AG20443 (cell line): ENCODE measurements around the gene PILRA.
"Not testable (repeated sequence)": the region's sequence is repeated elsewhere in the genome, so short reads cannot be mapped to it uniquely, and the experiment has no call there.

Experiments
- DNase-seq: peaks from one replicate; pipeline ENCODE4 v3.0.0; 2012; ENCODE audit warnings: low spot score, mixed read lengths

Gene PILRA

GRCh38 chr7:100435401-100436304, 62.4 kb downstream of the PILRA start:
- DNase-seq: peak; percentile 44

- DNase-seq: no peak
These were observed 64.1 kb downstream of the PILRA start for GRCh38 chr7:100437150-100438100.

- no peak for DNase-seq
These were observed 64.9 kb downstream of the PILRA start for GRCh38 chr7:100438172-100438571.

GRCh38 chr7:100438731-100439130, 65.4 kb downstream of the PILRA start:
- DNase-seq: not testable (repeated sequence)

- not testable (repeated sequence) for DNase-seq
These were observed 66.0 kb downstream of the PILRA start for GRCh38 chr7:100439244-100439643.

GRCh38 chr7:100441641-100442535, 68.6 kb downstream of the PILRA start:
- no peak for DNase-seq

GRCh38 chr7:100443096-100443840, 70.0 kb downstream of the PILRA start:
- no peak for DNase-seq

GRCh38 chr7:100444311-100445278, 71.3 kb downstream of the PILRA start:
- peak; percentile 57 for DNase-seq

- DNase-seq: no peak
These were observed 72.8 kb downstream of the PILRA start for GRCh38 chr7:100446040-100446439.

- not testable (repeated sequence) for DNase-seq
These were observed 74.1 kb downstream of the PILRA start for GRCh38 chr7:100447363-100447762.

- no peak for DNase-seq
These were observed 76.0 kb downstream of the PILRA start for GRCh38 chr7:100449190-100449795.
